GM23338 (cell line): ENCODE data around the gene ESRRB. TPM values are rescaled to one million over a fixed set of nuclear protein-coding genes. Genes with fewer than 3 reads are reported as not detected.

Experiments used
- ATAC-seq: fragments of 200-7000 bp; cut with Tn5 transposase; 3 replicates; pipeline ENCODE4 v1.9.1; 2020
- DNase-seq: peaks from one replicate; pipeline ENCODE4 v3.0.0-alpha.2; 2015; ENCODE audit warnings: low spot score
- H2AFZ ChIP-seq: fragments of 200-600 bp; sonication (generic); 2 replicates; pipeline ENCODE4 v1.8.0; 2016; ENCODE audit warnings: antibody characterized with exemption, mild to moderate bottlenecking, moderate library complexity
- H3F3A ChIP-seq: fragments of 200-600 bp; sonication (generic); replicated peaks from 2 replicates; pipeline ENCODE4 v1.8.0; 2017; ENCODE audit warnings: antibody characterized with exemption, mixed run types, low read depth
- H3K27ac ChIP-seq: fragments of 200-600 bp; sonication (generic); 2 replicates; pipeline ENCODE4 v1.6.1; 2016; ENCODE audit warnings: low read depth
- H3K27me3 ChIP-seq: fragments of 200-600 bp; sonication (generic); 2 replicates; pipeline ENCODE4 v1.8.0; 2016; ENCODE audit warnings: mild to moderate bottlenecking, mixed run types, moderate library complexity; ENCODE audit not compliant: insufficient read depth
- H3K36me3 ChIP-seq: fragments of 200-600 bp; sonication (generic); 2 replicates; pipeline ENCODE4 v1.8.0; 2016; ENCODE audit warnings: mild to moderate bottlenecking; ENCODE audit not compliant: insufficient read depth
- H3K4me1 ChIP-seq: fragments of 200-600 bp; sonication (generic); 2 replicates; pipeline ENCODE4 v1.8.0; 2016; ENCODE audit warnings: mild to moderate bottlenecking, moderate library complexity; ENCODE audit not compliant: insufficient read depth
- H3K4me2 ChIP-seq: fragments of 200-600 bp; sonication (generic); 2 replicates; pipeline ENCODE4 v1.7.1; 2017; ENCODE audit warnings: mixed run types
- H3K4me3 ChIP-seq: fragments of 200-600 bp; sonication (generic); 2 replicates; pipeline ENCODE4 v1.6.1; 2016; ENCODE audit warnings: mixed run types
- H3K79me2 ChIP-seq: fragments of 200-600 bp; sonication (generic); replicated peaks from 2 replicates; pipeline ENCODE4 v1.8.0; 2017; ENCODE audit warnings: mild to moderate bottlenecking; ENCODE audit not compliant: insufficient read depth
- H3K9me2 ChIP-seq: fragments of 200-600 bp; sonication (generic); 2 replicates; pipeline ENCODE4 v1.8.0; 2017; ENCODE audit not compliant: insufficient read depth
- H4K20me1 ChIP-seq: fragments of 200-600 bp; sonication (generic); replicated peaks from 2 replicates; pipeline ENCODE4 v1.8.0; 2017; ENCODE audit warnings: mild to moderate bottlenecking; ENCODE audit not compliant: insufficient read depth
- H3K27ac Mint-ChIP-seq: 2 replicates; pipeline ENCODE4 v1.8.0; 2020; ENCODE audit warnings: inconsistent platforms, mild to moderate bottlenecking, moderate library complexity, mixed read lengths
- H3K27me3 Mint-ChIP-seq: 3 replicates; pipeline ENCODE4 v1.8.0; 2022; ENCODE audit warnings: low read depth, mild to moderate bottlenecking, moderate library complexity, mixed read lengths, inconsistent platforms; ENCODE audit not compliant: insufficient read depth, poor library complexity
- H3K36me3 Mint-ChIP-seq: 3 replicates; pipeline ENCODE4 v1.8.0; 2021; ENCODE audit warnings: low read depth, mild to moderate bottlenecking, inconsistent platforms, moderate library complexity, mixed read lengths
- H3K4me1 Mint-ChIP-seq: 3 replicates; pipeline ENCODE4 v1.8.0; 2020; ENCODE audit warnings: mild to moderate bottlenecking, inconsistent platforms, mixed read lengths
- H3K4me3 Mint-ChIP-seq: 3 replicates; pipeline ENCODE4 v1.8.0; 2021; ENCODE audit warnings: moderate library complexity, mild to moderate bottlenecking, inconsistent platforms, mixed read lengths
- H3K9me3 Mint-ChIP-seq: 3 replicates; pipeline ENCODE4 v1.8.0; 2020; ENCODE audit warnings: moderate library complexity, mild to moderate bottlenecking, inconsistent platforms, mixed read lengths
- EZH2phosphoT487 ChIP-seq: fragments of 200-600 bp; sonication (generic); IDR thresholded peaks from one replicate; pipeline ENCODE4 v1.8.1; 2018; ENCODE audit warnings: antibody characterized with exemption; ENCODE audit not compliant: unreplicated experiment
- JUNB ChIP-seq: IDR thresholded peaks from one replicate; pipeline ENCODE4 v1.6.1; 2016; ENCODE audit warnings: antibody characterized with exemption; ENCODE audit not compliant: unreplicated experiment
- NANOG ChIP-seq: IDR thresholded peaks from 2 replicates; pipeline ENCODE4 v1.6.1; 2016; ENCODE audit warnings: antibody characterized with exemption, borderline replicate concordance
- STAT1 ChIP-seq: IDR thresholded peaks from one replicate; pipeline ENCODE4 v1.6.1; 2016; ENCODE audit warnings: antibody characterized with exemption; ENCODE audit not compliant: unreplicated experiment
- ZNF114 ChIP-seq: fragments of 250-450 bp; sonication (Bioruptor Pico); IDR thresholded peaks from 2 replicates; pipeline ENCODE4 v1.5.0; 2020; ENCODE audit warnings: mild to moderate bottlenecking, moderate library complexity
- ZNF331 ChIP-seq: fragments of 250-450 bp; sonication (Bioruptor Pico); IDR thresholded peaks from 2 replicates; pipeline ENCODE4 v1.5.0; 2020; ENCODE audit warnings: low read depth, mild to moderate bottlenecking, moderate library complexity
- ZNF462 ChIP-seq: fragments of 250-450 bp; sonication (Bioruptor Pico); IDR thresholded peaks from 2 replicates; pipeline ENCODE4 v1.5.0; 2020; ENCODE audit warnings: mild to moderate bottlenecking, moderate library complexity
- polyA plus RNA-seq: library from polyadenylated mRNA; unstranded; fragments of >200 nt; fragmentation: Nextera tagmentation; extraction: Ambion mirVana; gene quantifications from 2 replicates; pipeline ENCODE4 v1.2.1, GENCODE V29; 2016
- total RNA-seq: library from RNA; depleted of rRNA; stranded (reverse); fragments of >200 nt; shearing (Covaris generic); gene quantifications from 2 replicates; pipeline ENCODE4 v1.2.3, GENCODE V29; 2014

ESRRB gene
- total and polyA plus RNA-seq, 2 experiments from 2014 or later: 0.31 to 0.52 TPM

GRCh38 chr14:76464856-76465255, 88.9 kb downstream of the ESRRB start (continued):
- no peak for TF ChIP-seq ZNF462 (CRISPR knock-in tag)
- TF ChIP-seq ZNF114 (CRISPR knock-in tag): no peak
- no peak for TF ChIP-seq STAT1
- TF ChIP-seq ZNF331: no peak

- no peak overlapping the region for H3K4me3 Mint-ChIP-seq
- Histone ChIP-seq H3K27ac (no peak overlapping the region), H3K79me2 (no peaks in the 10 kb centered on the region), H3K4me2 (no peak overlapping the region), H3K4me1 (no peaks in the 10 kb centered on the region), H3K4me3 (no peak overlapping the region), H3K27me3 (no peaks in the 10 kb centered on the region), H3K36me3 (no peaks in the 10 kb centered on the region), H3K9me2 (no peaks in the 10 kb centered on the region), H4K20me1 (no peaks in the 10 kb centered on the region), H3F3A (no peaks in the 10 kb centered on the region), H2AFZ (peak overlapping the region; percentile 85)
- DNase-seq (peak; percentile 24), ATAC-seq (peak; percentile 81)
- H3K27me3 Mint-ChIP-seq: peaks cover 8% of the 10 kb centered on the region
- no peak overlapping the region for H3K27ac Mint-ChIP-seq
- no peaks in the 10 kb centered on the region for H3K36me3 Mint-ChIP-seq
- H3K9me3 Mint-ChIP-seq: no peaks in the 10 kb centered on the region
- TF ChIP-seq NANOG (no peak), ZNF462 (CRISPR knock-in tag) (no peak), JUNB (no peak), STAT1 (no peak), EZH2phosphoT487 (no peak), ZNF114 (CRISPR knock-in tag) (no peak), ZNF331 (no peak)
- peaks cover 5% of the 10 kb centered on the region; the same call in 2 of the 3 replicates for H3K4me1 Mint-ChIP-seq
Observed at GRCh38 chr14:76465664-76466063, 89.7 kb downstream of the ESRRB start.
